NCI-H82 treated with DMSO at 0.1 percent for 48 hours (cell line): ENCODE results near the gene PLCL2.

Experiments used
- DNase-seq: peaks from one replicate; lab custom pipeline; 2025; ENCODE audit not compliant: unreplicated experiment; lab: John Stamatoyannopoulos, UW

PLCL2 gene

DNA sequence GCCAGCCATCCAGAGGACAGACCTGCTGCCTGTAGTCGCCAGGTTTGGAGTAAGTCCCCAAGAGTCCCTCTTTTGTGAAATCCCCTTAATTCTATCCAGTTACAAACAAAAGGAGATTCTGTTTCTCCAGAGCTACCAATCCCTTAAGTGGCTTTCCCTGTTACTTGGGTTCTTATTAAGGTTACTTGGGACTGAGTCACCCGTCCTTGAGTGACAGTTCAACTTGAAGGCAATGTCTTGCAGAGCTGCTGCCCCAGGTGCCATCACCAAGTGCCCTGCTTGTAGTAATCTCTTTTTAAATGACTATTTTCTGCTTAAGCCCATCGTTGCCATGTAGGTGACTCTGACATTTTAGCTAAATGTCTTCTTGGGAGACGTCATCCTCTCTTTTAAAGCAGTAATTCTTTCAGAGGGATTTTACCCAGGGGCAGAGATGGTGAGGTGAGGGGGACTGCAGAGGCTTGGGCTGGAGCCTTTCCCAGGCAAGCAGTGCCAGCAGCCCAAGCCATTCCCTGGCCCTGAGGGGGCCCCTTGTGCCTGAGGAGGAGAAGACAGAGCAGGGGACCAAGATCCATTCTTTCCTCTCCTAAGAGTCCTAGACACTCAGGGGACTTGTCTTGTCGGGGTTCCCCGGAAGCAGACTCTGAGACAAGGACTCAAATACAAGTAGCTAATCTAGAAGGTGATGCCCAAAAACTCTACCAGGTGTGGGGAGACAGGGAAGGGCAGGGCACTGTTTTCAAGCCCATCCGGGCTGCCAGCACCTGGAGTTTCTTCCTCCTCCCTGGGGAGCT is 253.7 kb downstream of the PLCL2 start:
- peak; percentile 91 for DNase-seq
